ENCODE data around the gene SPCS3. TPM values are rescaled to one million over a fixed set of nuclear protein-coding genes. Genes with fewer than 3 reads are reported as not detected.

Gene SPCS3
- total and polyA plus RNA-seq, 2 experiments from 2014 or later = 62.5 to 79.9 TPM

DNA sequence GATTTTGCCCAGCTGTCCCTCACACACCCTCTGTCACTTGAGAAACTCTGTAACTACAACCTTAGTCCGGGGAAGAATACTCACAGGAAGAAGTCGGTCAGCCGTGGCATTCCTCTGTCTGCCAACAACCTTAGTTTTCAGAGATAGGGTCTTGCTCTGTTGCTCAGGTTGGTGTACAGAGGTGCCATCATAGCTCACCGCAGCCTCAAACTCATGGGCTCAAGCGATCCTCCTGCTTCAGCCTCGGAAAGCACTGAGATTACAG lies 12.2 kb upstream of the SPCS3 start:
- H3K79me2 ChIP-seq (replicated peaks; ENCODE audit: insufficient read depth) = no peaks in the 10 kb centered on the region
- no peaks in the 10 kb centered on the region; the same call in 1 of the 2 replicates for H4K20me1 ChIP-seq (replicated peaks; ENCODE audit: insufficient read depth)
- peaks cover 14% of the 10 kb centered on the region for H3K27me3 Mint-ChIP-seq (ENCODE audit: insufficient read depth, low read depth, poor library complexity)
- TF ChIP-seq EZH2 (IDR thresholded peaks at IDR 0.05; ENCODE audit: low read depth, unreplicated experiment) (no peak), CREB1 (CRISPR knock-in tag; IDR thresholded peaks at IDR 0.05; ENCODE audit: low read depth) (no peak), STAT1 (IDR thresholded peaks at IDR 0.05; ENCODE audit: unreplicated experiment) (no peak), NANOG (IDR thresholded peaks at IDR 0.05; ENCODE audit: borderline replicate concordance) (no peak)
- TF ChIP-seq, protein P1, sequence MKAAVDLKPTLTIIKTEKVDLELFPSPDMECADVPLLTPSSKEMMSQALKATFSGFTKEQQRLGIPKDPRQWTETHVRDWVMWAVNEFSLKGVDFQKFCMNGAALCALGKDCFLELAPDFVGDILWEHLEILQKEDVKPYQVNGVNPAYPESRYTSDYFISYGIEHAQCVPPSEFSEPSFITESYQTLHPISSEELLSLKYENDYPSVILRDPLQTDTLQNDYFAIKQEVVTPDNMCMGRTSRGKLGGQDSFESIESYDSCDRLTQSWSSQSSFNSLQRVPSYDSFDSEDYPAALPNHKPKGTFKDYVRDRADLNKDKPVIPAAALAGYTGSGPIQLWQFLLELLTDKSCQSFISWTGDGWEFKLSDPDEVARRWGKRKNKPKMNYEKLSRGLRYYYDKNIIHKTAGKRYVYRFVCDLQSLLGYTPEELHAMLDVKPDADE (IDR thresholded peaks at IDR 0.05) = no peak
- DNase-seq (ENCODE audit: low spot score) = no peak
- H3K4me3 Mint-ChIP-seq = no peak overlapping the region
- no peaks in the 10 kb centered on the region for H3K9me2 ChIP-seq (ENCODE audit: insufficient read depth)
- H3F3A ChIP-seq (replicated peaks; ENCODE audit: low read depth) = no peaks in the 10 kb centered on the region
- no peak overlapping the region for H2AFZ ChIP-seq
- H3K36me3 ChIP-seq (ENCODE audit: insufficient read depth) = no peaks in the 10 kb centered on the region
- H3K4me2 ChIP-seq = no peak overlapping the region
- no peak overlapping the region for H3K4me3 ChIP-seq
- peaks cover 8% of the 10 kb centered on the region for H3K4me1 ChIP-seq (ENCODE audit: insufficient read depth)
- ATAC-seq = no peak
- H3K27ac Mint-ChIP-seq = no peak overlapping the region
- no peaks in the 10 kb centered on the region for H3K36me3 Mint-ChIP-seq (ENCODE audit: low read depth)
- H3K9me3 Mint-ChIP-seq = no peaks in the 10 kb centered on the region
- H3K27me3 ChIP-seq (ENCODE audit: insufficient read depth) = peaks cover 50% of the 10 kb centered on the region
- no peak overlapping the region for H3K27ac ChIP-seq (ENCODE audit: low read depth)
- H3K4me1 Mint-ChIP-seq = peaks cover 15% of the 10 kb centered on the region

DNA sequence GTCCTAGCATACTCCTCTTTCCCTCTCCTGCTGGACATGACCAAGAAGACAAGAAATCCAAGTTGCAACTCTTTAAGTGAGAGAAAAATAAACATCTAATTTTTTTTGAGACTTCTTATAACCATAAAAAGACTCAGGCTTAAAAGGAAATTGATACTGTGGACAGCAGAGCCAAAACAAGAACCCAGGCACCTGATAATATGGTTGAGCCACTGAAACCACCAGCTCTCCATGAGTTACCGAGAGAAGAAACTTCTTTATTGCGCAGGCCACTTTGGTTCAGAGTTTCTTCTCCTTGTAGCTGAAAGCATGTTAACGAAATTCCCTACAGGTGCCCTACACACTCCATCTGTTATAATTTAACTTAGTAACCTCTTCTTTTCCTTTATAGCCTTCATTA lies 11.3 kb upstream of the SPCS3 start:
- TF ChIP-seq EZH2 (IDR thresholded peaks at IDR 0.05; ENCODE audit: low read depth, unreplicated experiment) (no peak), POLR2AphosphoS5 (IDR thresholded peaks at IDR 0.05; ENCODE audit: low read depth) (no peak), ZNF331 (CRISPR knock-in tag; IDR thresholded peaks at IDR 0.05; ENCODE audit: low read depth) (no peak), NANOG (IDR thresholded peaks at IDR 0.05; ENCODE audit: borderline replicate concordance) (no peak), CREB1 (CRISPR knock-in tag; IDR thresholded peaks at IDR 0.05; ENCODE audit: low read depth) (no peak), STAT1 (IDR thresholded peaks at IDR 0.05; ENCODE audit: unreplicated experiment) (no peak)
- TF ChIP-seq, protein P2, sequence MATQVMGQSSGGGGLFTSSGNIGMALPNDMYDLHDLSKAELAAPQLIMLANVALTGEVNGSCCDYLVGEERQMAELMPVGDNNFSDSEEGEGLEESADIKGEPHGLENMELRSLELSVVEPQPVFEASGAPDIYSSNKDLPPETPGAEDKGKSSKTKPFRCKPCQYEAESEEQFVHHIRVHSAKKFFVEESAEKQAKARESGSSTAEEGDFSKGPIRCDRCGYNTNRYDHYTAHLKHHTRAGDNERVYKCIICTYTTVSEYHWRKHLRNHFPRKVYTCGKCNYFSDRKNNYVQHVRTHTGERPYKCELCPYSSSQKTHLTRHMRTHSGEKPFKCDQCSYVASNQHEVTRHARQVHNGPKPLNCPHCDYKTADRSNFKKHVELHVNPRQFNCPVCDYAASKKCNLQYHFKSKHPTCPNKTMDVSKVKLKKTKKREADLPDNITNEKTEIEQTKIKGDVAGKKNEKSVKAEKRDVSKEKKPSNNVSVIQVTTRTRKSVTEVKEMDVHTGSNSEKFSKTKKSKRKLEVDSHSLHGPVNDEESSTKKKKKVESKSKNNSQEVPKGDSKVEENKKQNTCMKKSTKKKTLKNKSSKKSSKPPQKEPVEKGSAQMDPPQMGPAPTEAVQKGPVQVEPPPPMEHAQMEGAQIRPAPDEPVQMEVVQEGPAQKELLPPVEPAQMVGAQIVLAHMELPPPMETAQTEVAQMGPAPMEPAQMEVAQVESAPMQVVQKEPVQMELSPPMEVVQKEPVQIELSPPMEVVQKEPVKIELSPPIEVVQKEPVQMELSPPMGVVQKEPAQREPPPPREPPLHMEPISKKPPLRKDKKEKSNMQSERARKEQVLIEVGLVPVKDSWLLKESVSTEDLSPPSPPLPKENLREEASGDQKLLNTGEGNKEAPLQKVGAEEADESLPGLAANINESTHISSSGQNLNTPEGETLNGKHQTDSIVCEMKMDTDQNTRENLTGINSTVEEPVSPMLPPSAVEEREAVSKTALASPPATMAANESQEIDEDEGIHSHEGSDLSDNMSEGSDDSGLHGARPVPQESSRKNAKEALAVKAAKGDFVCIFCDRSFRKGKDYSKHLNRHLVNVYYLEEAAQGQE (IDR thresholded peaks at IDR 0.05; ENCODE audit: unreplicated experiment) = no peak
- Histone ChIP-seq H3K9me2 (ENCODE audit: insufficient read depth) (no peaks in the 10 kb centered on the region), H3K79me2 (replicated peaks; ENCODE audit: insufficient read depth) (no peaks in the 10 kb centered on the region), H4K20me1 (replicated peaks; ENCODE audit: insufficient read depth) (no peaks in the 10 kb centered on the region; the same call in 1 of the 2 replicates), H3K27ac (ENCODE audit: low read depth) (no peak overlapping the region), H3K36me3 (ENCODE audit: insufficient read depth) (no peaks in the 10 kb centered on the region), H3K4me1 (ENCODE audit: insufficient read depth) (no peaks in the 10 kb centered on the region; the same call in 1 of the 2 replicates), H3K4me3 (no peak overlapping the region), H3K27me3 (ENCODE audit: insufficient read depth) (peaks cover 42% of the 10 kb centered on the region), H3K4me2 (no peak overlapping the region), H2AFZ (no peak overlapping the region), H3F3A (replicated peaks; ENCODE audit: low read depth) (no peaks in the 10 kb centered on the region)
- no peak overlapping the region for H3K4me3 Mint-ChIP-seq
- H3K4me1 Mint-ChIP-seq = peaks cover 10% of the 10 kb centered on the region; the same call in 2 of the 3 replicates
- no peaks in the 10 kb centered on the region for H3K9me3 Mint-ChIP-seq
- DNase-seq (ENCODE audit: low spot score) (no peak), ATAC-seq (no peak)
- H3K36me3 Mint-ChIP-seq (ENCODE audit: low read depth) = no peaks in the 10 kb centered on the region
- H3K27ac Mint-ChIP-seq = no peak overlapping the region
- H3K27me3 Mint-ChIP-seq (ENCODE audit: insufficient read depth, low read depth, poor library complexity) = peaks cover 14% of the 10 kb centered on the region

All from GM23338 (cell line).